Midbrain (tissue), 1 donor: ENCODE measurements around the gene FAM98B.
A peak's percentile ranks its signal among the peaks of the same experiment; 100 is the strongest.

Experiments used
- DNase-seq: peaks from one replicate; lab custom pipeline; 2025; lab: John Stamatoyannopoulos, UW

Gene FAM98B

DNA sequence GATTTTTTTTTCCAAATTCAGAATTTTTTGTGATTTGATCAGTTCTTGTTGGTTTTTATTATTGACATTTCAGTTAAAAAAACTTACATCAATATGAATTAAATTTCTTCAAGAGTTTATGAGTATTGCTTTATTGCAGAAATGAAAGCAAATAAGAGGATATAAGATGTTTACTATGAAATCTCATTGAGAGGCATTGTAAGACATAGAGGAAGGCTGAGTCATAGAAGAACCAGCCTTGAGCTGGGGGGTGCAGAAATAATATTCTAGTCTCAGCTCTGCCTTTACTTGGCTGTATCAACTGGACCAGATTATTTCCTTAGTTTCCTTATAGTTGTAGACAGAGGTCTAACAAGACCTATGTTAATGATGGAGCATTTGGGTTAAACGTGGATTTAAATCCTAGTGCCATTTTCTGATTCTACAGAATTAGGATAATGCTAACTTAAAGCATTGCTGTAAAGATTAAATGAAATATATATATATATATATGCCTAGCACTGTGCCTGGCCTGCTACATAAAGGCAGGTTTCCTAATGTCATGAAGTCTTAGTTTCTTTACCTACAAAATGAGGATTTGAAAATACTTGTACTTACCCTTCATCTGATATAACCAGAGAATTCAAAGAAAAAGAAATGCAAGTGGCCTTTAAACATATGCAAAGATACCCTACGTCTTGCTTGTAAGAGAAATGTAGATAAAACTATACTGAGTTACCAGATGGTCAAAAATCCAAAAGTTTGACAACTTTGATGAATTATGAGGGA is 7.3 kb downstream of the FAM98B start:
- no peak for DNase-seq

- no peak for DNase-seq
Observed at GRCh38 chr15:38463893-38464292, 10.0 kb downstream of the FAM98B start.

DNA sequence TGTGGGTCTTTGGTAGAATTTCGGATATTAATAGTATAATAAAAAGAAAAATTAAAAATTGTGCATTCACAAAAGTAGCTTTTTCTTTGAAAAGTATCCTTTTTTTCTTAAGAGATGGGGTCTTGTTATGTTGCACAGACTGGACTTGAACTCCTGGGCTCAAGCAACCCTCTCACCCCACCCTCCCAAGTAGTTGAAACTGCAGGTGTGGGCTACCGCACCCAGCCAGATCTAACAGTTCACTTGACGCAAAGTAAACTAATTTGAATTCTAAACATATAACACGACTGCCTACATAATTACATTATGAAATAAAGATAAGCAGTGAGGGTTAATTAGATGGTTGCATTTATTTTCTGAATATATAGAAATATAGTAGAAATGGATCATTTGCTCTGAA is 10.7 kb downstream of the FAM98B start:
- DNase-seq = no peak

- no peak for DNase-seq
Observed at GRCh38 chr15:38470816-38471215, 16.9 kb downstream of the FAM98B start.

GRCh38 chr15:38471974-38472373 is 18.0 kb downstream of the FAM98B start:
- no peak for DNase-seq

DNA sequence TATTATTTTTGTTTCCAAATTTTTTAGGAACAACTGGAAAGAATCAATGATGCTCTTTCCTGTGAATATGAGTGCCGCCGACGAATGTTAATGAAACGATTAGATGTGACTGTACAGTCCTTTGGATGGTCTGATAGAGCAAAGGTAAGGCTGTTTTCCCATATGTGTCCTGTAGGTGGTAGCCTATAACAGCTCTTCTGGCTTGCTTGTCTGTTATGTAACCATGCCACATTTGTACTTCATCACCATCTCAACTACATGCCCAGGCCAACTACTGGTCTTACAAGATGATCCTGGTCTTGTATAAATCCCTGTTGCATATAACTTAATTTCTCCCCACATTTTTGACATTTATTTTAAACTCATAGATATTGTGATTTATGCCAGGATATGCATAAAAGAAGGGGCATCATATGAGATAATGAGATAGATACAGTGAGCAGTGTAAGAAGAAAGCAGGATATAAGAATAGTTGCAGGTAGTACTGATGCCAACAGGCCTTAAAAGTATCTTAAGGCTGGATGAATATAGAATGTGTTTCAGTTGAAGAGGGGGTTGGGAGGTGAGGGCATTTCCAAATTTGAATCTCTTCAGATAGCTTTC is 20.3 kb downstream of the FAM98B start:
- DNase-seq = peak; percentile 80

- DNase-seq = no peak
Observed at GRCh38 chr15:38475361-38475760, 21.4 kb downstream of the FAM98B start.

GRCh38 chr15:38476120-38476519 is 22.2 kb downstream of the FAM98B start:
- DNase-seq = no peak

- no peak for DNase-seq
Observed at GRCh38 chr15:38477637-38478036, 23.7 kb downstream of the FAM98B start.

GRCh38 chr15:38479266-38479665 is 25.3 kb downstream of the FAM98B start:
- no peak for DNase-seq

- no peak for DNase-seq
Observed at GRCh38 chr15:38479756-38480155, 25.8 kb downstream of the FAM98B start.

DNA sequence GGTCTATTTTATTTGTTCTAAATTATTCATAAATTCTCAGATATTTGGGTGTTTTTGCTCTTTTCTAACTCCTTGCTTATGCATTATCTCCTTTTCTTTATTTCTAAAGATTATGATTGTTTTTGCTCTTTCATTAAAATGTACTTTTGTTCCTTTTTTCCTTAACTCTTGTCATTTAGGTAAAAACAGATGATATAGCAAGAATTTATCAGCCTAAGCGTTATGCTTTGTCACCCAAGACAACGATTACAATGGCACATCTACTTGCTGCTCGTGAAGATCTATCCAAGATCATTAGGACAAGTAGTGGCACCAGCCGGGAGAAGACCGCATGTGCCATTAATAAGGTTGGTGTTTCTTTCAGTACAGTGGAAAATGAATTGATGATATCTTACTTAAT is 27.2 kb downstream of the FAM98B start:
- DNase-seq = no peak

- no peak for DNase-seq
Observed at GRCh38 chr15:38481761-38482160, 27.8 kb downstream of the FAM98B start.

- DNase-seq = no peak
Observed at GRCh38 chr15:38482572-38482971, 28.6 kb downstream of the FAM98B start.

GRCh38 chr15:38486936-38487335 is 33.0 kb downstream of the FAM98B start:
- no peak for DNase-seq

DNA sequence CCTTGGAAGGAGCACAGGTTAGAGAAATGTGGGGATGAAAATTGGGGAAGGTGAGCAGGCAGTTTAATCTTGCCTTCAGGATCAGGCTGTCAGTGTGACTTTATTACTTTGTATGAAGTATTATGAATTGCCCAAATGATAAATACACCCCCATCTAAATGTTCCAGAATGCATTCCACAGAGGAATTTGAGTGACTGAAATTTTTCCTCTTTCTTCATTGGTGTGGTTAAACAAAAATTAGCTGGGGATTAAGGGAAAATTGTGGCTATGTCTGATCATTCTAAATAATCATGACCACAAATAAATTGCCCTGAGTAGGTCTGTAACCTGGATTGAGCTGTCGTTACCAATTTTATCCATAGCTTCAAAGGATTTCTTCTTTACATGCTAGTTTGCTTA is 33.5 kb downstream of the FAM98B start:
- no peak for DNase-seq

DNA sequence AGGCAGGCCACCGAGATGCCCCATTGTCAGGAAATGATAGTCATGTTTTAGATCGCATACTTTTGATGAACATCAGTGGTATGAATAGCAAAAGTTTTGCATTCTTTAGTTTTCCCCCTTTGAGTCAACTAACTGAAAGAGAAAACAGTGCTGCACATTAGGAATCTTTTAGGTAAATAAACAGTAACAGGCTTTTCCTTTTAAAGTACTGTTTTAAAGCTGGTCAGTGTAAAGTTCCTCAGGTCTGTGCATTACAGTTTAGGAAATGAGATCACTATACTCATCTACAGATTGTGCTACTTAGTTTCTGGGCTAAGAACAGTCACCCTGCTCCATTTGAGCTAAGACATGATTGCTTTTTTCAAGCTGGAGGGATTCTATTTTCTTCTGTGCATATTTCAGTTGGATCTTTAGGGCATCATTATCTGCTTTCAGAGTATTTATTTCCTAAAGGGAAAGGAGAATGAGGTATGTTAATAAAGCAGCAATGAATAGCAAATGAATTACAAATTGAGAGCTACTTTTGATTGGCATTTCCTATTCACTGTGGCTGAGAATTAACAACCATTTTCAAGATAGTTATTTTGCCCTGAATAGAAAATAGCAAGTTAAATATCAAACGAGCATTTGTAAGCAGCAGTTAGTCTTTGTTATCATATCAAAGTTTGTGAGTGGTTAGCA is 36.5 kb downstream of the FAM98B start:
- DNase-seq = no peak

GRCh38 chr15:38496151-38496550 is 42.2 kb downstream of the FAM98B start:
- DNase-seq = no peak

DNA sequence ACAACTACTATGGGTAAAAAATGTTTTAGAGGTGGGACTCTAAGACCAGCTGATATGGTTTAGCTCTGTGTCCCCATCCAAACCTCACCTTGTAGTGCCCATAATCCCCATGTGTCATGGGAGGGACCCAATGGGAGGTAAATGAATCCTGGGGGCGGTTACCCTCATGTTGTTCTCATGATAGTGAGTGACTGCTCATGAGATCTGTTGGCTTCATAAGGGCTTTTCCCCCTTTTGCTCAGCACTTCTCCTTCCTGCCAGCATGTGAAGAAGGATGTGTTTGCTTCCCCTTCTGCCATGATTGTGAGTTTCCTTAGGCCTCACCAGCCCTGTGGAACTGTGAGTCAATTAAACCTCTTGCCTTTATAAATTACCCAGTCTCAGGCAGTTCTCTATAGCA is 45.7 kb downstream of the FAM98B start:
- DNase-seq = no peak

- DNase-seq = no peak
Observed at GRCh38 chr15:38503496-38503895, 49.6 kb downstream of the FAM98B start.

DNA sequence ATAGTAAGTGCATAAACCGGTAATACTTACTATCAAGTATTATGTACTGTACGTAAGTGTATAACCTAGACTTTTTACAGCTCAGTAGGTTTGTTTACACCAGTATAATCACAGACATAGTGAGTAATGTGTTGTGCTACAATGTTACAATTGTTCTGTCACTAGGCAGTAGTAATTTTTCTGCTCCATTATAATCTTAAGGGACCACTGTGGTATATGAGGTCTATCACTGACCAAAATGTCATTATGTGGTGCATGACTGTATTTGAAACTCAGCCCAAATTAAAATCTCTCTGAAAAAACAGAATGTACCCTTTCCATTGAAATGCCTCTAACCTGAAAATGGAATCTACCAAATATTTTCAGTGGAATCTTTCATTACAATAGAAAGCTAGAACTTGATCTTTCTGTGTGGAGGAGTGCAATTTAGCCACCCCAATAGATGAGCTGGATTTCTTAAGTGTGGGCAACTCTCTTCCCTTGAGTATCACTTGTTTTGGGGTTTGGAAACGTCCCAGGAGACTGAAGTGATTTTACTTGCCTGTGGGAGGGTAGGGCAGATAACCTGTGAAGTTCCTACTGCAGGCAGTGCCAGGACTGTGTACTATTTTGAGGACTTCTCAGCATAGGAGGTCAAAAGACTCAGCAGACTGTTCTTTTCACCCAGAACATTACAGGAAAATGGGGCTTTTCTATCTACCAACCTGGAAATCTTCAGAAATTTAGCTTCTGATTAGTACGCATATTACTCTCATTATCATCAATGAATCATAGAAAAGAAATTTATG is 50.9 kb downstream of the FAM98B start:
- DNase-seq = no peak

DNA sequence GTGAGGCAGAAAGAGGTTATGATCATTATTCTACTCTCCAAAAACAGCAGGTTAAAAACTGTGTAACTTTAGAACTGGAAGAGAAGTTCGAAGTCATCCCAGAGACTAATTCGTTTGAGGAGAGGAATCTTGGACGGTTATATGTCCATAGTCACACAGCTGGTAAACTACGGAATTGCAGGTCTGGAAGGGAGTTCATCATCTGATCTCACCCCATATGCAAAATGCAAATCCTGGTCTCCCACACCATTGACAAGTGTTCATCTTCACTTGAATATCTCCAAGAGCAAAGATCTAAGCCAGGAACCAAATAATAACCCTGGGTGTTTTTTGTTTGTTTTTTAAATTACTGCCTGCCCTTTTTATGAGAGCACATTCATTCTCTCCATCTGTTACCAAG is 53.1 kb downstream of the FAM98B start:
- no peak for DNase-seq

DNA sequence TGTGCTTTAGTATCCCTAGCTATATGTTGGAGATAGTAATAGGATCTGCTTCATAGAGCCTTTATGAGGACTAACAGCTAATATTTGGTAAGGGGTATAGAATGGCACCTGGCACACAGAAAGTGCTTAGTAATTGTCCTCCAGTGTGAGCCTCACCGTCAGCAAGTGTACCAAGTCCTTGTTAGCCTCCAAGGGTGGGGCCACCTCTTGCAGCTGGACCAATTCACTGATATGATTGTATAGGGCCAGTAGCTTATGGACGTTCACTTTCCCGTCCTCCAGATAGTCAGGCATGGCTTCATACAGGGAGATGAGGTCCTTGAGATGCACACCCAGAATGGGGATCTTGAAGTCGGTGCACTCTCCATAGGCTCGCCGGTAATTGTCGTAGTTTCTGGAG is 53.6 kb downstream of the FAM98B start:
- DNase-seq = no peak
